ENCODE data around the gene MMP20. TPM values are rescaled to one million over a fixed set of nuclear protein-coding genes. Genes with fewer than 3 reads are reported as not detected.

MMP20 gene
- total RNA-seq, 6 experiments from 2014 or later = not detected

GRCh38 chr11:102611291-102611690 is 13.8 kb downstream of the MMP20 start:
- ATAC-seq (no peak), DNase-seq (no peak)
- WGBS (ENCODE audit: insufficient coverage, low coverage, low lambda C conversion rate, missing lambda C conversion rate) = 68% methylated on average over 4 of the region's 4 CpGs
- no peak overlapping the region for H3K4me3 ChIP-seq
- no peaks in the 10 kb centered on the region for H3K27me3 ChIP-seq
- no peaks in the 10 kb centered on the region for H3K9me3 ChIP-seq
- H3K27ac ChIP-seq = no peak overlapping the region
- TF ChIP-seq POLR2A (IDR thresholded peaks at IDR 0.05) = no peak
- no peak for TF ChIP-seq CTCF (IDR thresholded peaks at IDR 0.05)
- no peaks in the 10 kb centered on the region for H3K36me3 ChIP-seq
- intact Hi-C loops (cut with DNase I) = no loop called here
- H3K4me1 ChIP-seq = no peaks in the 10 kb centered on the region

DNA sequence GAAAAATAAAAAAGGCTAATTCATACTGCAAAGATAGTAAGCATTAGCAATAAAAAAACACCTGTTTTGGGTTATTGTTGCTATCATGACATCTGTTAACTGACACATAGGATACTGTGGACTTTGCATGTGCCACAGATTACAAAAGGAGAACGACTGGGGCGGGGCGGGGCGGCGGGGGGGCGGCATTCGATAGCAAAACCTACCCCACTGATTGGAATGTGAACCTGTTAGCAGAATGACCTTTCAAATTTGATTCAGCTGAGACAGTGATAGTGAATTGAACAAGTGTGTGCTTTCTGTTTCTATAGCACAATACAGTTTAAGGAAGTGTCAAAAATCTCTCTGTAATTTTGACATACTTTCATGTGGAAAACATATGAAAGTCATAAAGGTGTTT is 14.9 kb downstream of the MMP20 start:
- Histone ChIP-seq H3K9me3 (no peaks in the 10 kb centered on the region), H3K4me3 (no peak overlapping the region), H3K4me1 (no peaks in the 10 kb centered on the region), H3K27ac (no peak overlapping the region), H3K36me3 (no peaks in the 10 kb centered on the region), H3K27me3 (no peaks in the 10 kb centered on the region)
- intact Hi-C loops (cut with DNase I) = no loop called here
- TF ChIP-seq POLR2A (IDR thresholded peaks at IDR 0.05) = no peak
- no peak for TF ChIP-seq CTCF (IDR thresholded peaks at IDR 0.05)
- ATAC-seq (no peak), DNase-seq (no peak)
- 61% methylated on average over 7 of the region's 7 CpGs for WGBS (ENCODE audit: insufficient coverage, low coverage, low lambda C conversion rate, missing lambda C conversion rate)

GRCh38 chr11:102608699-102609098 is 16.4 kb downstream of the MMP20 start:
- intact Hi-C loops (cut with DNase I) = no loop called here
- WGBS (ENCODE audit: insufficient coverage, low coverage, low lambda C conversion rate, missing lambda C conversion rate) = 67% methylated on average over 3 of the region's 3 CpGs
- no peaks in the 10 kb centered on the region for H3K36me3 ChIP-seq

GRCh38 chr11:102604875-102605274 is 20.3 kb downstream of the MMP20 start:
- no peak for TF ChIP-seq POLR2A (IDR thresholded peaks at IDR 0.05)
- no peak for TF ChIP-seq CTCF (IDR thresholded peaks at IDR 0.05)
- Histone ChIP-seq H3K27ac (no peak overlapping the region), H3K4me3 (no peak overlapping the region), H3K9me3 (no peaks in the 10 kb centered on the region), H3K36me3 (no peaks in the 10 kb centered on the region), H3K4me1 (no peaks in the 10 kb centered on the region), H3K27me3 (no peaks in the 10 kb centered on the region)
- intact Hi-C loops (cut with DNase I) = no loop called here
- ATAC-seq (no peak), DNase-seq (no peak)
- WGBS (ENCODE audit: insufficient coverage, low coverage, low lambda C conversion rate, missing lambda C conversion rate) = 66% methylated on average over 2 of the region's 3 CpGs

More at GRCh38 chr11:102608699-102609098, 16.4 kb downstream of the MMP20 start:
- DNase-seq = no peak
- Histone ChIP-seq H3K4me3 (no peak overlapping the region), H3K9me3 (no peaks in the 10 kb centered on the region), H3K27ac (no peak overlapping the region), H3K27me3 (no peaks in the 10 kb centered on the region), H3K4me1 (no peaks in the 10 kb centered on the region)
- no peak for ATAC-seq
- TF ChIP-seq POLR2A (IDR thresholded peaks at IDR 0.05) (no peak), CTCF (IDR thresholded peaks at IDR 0.05) (no peak)

- 55% methylated on average over 1 of the region's 1 CpG for WGBS (ENCODE audit: insufficient coverage, low coverage, low lambda C conversion rate, missing lambda C conversion rate)
- Histone ChIP-seq H3K27me3 (no peaks in the 10 kb centered on the region), H3K4me1 (no peaks in the 10 kb centered on the region), H3K36me3 (no peaks in the 10 kb centered on the region), H3K9me3 (no peaks in the 10 kb centered on the region), H3K27ac (no peak overlapping the region), H3K4me3 (no peak overlapping the region)
- ATAC-seq (no peak), DNase-seq (no peak)
- intact Hi-C loops (cut with DNase I) = no loop called here
- TF ChIP-seq POLR2A (IDR thresholded peaks at IDR 0.05) = no peak
- no peak for TF ChIP-seq CTCF (IDR thresholded peaks at IDR 0.05)
Measured at GRCh38 chr11:102604011-102604410, 21.1 kb downstream of the MMP20 start.
